ENCODE measurements around the gene TRMU.

Gene TRMU

DNA sequence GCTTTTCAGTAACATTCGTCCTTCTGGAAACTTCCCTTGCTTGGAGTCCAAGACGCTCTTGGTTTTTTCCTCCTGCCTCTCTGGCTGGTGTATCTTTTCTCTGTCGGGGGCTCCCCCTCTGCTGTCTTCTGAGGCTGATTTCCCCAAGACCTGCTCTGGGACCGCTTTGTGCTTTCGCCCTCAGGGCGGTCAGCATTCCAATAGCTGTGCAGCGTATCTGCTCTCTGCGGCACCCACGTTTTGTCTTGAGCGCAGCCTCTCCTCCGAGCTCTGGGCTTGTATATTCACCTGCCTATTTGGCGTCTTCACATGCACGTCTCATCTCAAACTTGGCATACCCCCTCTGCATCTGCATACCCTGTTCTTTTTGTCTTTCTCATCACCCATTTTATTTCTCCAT lies 36.4 kb upstream of the TRMU start:
- in situ Hi-C loops (cut with MboI; ENCODE audit: low sequenced_read_pairs) = no loop called here

DNA sequence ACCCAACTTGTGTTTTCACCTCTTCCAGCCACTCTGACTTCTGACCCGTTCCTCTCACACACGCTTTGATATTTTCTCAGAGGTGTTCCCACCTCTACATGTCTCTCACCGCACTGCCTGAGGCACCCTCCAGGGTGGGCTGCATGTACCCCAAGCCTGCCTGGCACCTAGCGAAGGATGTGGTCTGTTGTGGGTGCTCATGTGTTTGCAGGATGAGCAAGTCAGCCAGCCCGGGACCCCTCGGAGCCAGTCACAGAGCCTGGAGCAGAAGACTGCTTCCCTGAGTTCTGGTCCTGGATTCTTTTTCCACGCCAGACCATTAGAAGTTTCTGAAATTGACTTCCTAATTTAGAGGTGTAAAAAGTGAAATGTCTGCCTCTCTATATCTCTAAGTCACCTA lies 35.0 kb upstream of the TRMU start:
- in situ Hi-C loops (cut with MboI; ENCODE audit: low sequenced_read_pairs) = no loop called here

DNA sequence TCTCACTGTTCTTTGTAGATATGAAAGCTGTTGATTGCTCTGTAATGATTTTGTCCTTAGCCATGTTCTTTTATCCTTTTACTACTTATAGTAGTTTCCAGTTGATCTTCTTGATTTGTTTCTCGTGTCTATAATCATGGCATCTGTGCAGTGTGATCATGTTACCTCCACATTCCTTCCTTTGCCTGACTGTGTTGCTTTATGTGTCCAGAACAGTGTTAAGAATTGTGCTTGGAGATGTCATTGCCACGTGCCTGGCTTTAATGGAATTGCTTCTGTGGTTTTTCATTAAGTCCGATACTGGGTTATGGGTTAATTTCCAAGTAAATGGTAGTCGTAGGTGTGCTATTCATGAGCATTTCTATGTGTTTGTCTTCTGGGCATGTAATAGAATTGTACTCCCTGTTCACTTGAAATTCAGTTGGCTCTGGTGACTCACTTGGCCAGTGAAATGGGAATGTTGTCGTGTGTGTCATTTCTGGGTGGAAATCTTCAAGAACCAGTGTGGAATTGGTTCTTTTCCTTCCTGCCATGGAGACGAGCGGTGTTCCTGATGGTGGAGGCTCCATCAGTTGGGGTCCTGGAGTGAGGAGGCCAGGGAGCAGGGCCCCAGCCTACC lies 32.1 kb upstream of the TRMU start:
- in situ Hi-C loops (cut with MboI; ENCODE audit: low sequenced_read_pairs) = no loop called here

DNA sequence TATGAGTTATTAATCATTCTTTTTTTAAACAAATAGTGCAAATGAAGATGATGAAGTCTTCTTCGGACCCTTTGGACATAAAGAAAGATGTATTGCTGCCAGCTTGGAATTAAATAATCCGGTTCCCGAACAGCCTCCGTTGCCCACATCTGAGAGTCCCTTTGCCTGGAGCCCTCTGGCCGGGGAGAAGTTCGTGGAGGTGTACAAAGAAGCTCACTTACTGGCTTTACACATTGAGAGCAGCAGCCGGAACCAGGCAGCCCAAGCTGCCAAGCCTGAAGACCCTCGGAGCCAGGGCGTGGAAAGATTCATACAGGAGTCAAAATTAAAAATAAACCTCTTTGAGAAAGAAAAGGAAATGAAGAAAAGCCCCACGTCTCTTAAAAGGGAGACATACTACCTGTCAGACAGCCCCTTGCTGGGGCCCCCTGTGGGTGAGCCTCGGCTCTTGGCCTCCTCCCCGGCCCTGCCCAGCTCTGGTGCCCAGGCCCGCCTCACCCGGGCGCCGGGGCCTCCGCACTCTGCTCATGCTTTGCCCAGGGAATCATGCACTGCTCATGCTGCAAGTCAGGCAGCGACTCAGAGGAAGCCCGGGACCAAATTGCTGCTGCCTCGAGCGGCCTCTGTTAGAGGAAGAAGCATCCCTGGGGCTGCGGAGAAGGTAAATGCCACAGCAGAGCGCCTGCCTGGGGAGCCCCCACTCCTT lies 27.1 kb upstream of the TRMU start:
- in situ Hi-C loops (cut with MboI; ENCODE audit: low sequenced_read_pairs) = no loop called here

DNA sequence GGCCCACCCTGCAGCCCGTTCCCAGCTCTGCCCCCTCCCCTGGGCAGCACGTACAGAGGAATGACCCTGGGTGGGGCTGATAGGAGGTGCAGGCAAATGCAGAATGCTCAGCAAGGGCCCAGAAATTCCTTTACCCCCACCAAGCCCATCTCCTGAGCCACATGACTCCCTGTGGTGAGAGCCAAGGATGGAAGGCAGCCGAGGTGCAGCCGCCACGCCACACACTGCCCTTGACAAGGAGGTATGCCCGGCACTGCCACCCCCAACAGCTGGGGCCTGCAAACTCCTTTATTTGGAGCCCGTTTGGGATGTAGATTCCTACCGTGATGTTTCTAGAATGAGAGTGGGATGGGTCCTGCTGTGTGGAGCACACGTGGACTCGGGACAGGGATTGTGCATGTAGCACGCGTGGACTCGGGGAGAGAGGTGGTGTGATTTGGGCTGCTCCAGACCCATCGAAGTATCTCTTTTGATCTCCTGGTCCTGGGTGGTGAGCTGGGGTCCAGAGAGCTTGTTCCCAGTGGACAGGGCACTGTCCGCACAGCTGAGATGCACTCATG lies 25.9 kb upstream of the TRMU start:
- in situ Hi-C loops (cut with MboI; ENCODE audit: low sequenced_read_pairs) = loop anchor here (5.0 to 10.0 kb wide), 2 partner anchors 187 to 305 kb away; no protein-coding TSS in a partner anchor

DNA sequence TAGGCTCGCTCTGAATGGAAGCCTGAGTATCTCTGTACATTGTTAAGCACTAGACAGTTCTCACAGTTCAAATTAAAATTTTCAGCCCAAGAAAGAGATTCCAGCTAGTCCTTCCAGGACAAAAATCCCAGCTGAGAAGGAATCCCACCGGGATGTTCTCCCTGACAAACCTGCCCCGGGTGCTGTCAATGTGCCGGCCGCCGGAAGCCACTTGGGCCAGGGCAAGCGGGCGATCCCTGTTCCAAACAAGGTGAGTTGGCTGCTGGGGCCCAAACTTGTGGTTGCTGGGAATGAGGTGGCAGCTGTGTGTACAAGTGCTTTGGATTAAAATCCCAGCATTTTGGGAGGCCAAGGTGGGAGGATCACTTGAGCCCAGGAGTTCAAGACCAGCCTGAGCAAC lies 23.5 kb upstream of the TRMU start:
- in situ Hi-C loops (cut with MboI; ENCODE audit: low sequenced_read_pairs) = loop anchor here (5.0 to 10.0 kb wide), 2 partner anchors 190 to 307 kb away; no protein-coding TSS in a partner anchor

DNA sequence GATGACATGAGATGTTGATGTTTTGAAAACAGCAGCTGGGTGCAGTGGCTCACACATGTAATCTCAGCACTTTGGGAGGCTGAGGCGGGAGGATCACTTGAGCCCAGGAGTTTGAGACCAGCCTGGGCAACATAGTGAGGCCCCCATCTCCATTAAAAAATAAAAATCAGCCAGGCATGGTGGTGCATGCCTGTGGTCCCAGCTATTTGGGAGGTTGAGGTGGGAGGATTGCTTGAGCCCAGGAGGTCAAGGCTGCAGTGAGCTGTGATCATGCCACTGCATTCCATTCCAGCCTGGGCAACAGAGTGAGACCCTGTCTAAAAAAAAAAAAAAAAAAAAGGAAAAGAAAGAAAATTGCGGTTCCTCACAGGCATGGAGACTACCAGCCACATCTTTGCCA lies 22.7 kb upstream of the TRMU start:
- in situ Hi-C loops (cut with MboI; ENCODE audit: low sequenced_read_pairs) = loop anchor here (5.0 to 10.0 kb wide), 2 partner anchors 191 to 308 kb away; no protein-coding TSS in a partner anchor

DNA sequence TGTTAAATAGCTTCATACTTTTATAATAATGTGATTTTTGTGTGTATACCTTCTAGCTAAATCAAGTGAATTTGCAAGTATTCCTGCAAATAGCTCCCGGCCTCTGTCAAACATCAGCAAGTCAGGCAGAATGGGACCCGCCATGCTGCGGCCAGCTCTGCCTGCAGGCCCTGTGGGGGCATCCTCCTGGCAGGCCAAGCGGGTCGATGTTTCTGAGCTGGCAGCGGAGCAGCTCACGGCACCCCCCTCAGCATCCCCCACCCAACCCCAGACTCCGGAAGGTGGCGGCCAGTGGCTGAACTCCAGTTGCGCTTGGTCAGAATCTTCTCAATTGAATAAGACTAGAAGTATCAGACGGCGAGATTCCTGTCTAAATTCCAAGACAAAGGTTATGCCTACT lies 19.5 kb upstream of the TRMU start:
- in situ Hi-C loops (cut with MboI; ENCODE audit: low sequenced_read_pairs) = loop anchor here (10.0 kb wide), 1 partner anchor 311 kb away; no protein-coding TSS in a partner anchor

DNA sequence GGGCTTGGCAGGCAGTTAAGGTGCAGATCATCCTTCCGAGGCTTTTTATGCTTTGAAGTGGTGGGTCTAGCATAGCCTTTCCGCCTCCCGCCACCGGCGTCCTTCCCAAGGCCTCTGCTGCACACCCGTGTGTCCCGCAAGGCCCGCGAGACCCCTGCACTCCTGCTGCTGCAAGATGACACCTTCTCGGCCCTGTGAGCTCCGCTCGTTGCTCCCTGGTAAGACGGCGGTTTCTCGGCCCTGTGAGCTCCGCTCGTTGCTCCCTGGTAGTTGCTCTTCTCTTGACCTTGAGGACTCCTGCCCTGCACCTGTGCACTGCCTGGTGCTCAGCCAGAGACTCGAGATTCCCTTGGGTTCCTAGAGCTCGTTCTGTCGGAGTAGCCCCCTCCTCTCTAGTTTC lies 17.9 kb upstream of the TRMU start:
- in situ Hi-C loops (cut with MboI; ENCODE audit: low sequenced_read_pairs) = loop anchor here (10.0 kb wide), 1 partner anchor 313 kb away; no protein-coding TSS in a partner anchor

DNA sequence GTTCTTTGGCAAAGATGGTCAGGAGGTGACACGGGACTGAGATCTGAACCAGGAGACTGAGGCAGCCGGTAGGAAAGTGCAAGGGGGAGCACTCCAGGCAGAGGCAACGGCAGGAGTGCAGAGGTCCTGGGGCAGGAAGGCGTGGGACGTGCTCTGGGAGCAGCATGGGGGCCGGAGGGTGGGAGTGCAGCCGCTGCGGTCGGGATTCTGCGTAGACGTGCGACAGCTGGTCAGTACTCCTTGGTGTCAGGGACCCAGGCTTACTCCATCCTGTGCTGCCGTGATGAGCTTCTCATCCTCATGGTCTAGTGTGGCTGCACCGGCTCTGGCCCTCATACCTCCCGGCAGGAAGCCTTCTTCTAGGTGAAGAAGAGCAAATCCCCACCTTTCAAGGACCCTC lies 16.9 kb upstream of the TRMU start:
- in situ Hi-C loops (cut with MboI; ENCODE audit: low sequenced_read_pairs) = loop anchor here (10.0 kb wide), 1 partner anchor 314 kb away; no protein-coding TSS in a partner anchor

DNA sequence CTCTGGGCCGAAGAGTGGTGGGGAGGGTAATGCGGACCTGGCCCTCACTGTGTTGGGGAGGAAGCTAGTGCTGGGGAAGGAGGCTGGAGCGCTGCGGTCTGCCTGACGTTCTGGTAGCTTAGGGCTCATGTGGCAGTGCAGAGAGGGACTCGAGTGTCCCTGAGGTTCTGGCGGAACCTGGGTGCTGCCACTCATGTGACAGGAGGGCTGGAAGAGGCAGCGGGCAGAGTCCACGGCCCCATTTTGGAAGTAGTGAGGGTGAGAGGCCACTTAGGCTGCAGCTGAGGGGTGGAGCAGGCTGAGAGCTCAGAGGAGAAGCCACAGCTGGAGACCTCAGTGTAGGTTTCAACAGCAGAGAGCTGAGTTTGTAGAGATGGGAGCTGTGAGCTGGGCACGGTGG lies 16.2 kb upstream of the TRMU start:
- in situ Hi-C loops (cut with MboI; ENCODE audit: low sequenced_read_pairs) = loop anchor here (10.0 kb wide), 1 partner anchor 315 kb away; no protein-coding TSS in a partner anchor

DNA sequence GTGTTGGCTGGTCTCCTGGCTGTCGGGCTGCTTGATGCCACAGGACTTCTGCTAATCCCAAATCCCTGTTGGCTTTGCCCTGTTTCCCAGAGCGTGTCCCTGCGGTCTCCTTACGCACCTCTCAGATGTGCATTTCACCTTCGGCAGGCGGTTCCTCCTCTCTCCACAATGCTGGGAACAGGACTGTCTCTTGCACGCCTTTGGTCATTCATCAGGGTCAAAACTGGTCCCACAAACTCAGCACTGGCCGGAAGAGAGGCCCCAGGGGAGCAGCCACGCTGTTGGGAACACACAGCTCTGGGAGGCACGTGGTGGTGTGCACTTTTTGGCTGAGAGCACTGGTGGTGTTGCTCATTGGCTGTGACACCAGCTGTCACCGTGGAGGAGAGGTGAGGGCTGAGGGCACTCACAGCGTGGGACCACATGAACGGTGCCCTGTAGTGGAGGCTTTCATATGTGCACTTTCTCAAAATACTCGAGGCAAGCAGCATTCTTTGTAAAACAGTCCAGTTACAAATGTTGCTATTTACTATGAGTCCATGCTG lies 15.3 kb upstream of the TRMU start:
- in situ Hi-C loops (cut with MboI; ENCODE audit: low sequenced_read_pairs) = no loop called here

DNA sequence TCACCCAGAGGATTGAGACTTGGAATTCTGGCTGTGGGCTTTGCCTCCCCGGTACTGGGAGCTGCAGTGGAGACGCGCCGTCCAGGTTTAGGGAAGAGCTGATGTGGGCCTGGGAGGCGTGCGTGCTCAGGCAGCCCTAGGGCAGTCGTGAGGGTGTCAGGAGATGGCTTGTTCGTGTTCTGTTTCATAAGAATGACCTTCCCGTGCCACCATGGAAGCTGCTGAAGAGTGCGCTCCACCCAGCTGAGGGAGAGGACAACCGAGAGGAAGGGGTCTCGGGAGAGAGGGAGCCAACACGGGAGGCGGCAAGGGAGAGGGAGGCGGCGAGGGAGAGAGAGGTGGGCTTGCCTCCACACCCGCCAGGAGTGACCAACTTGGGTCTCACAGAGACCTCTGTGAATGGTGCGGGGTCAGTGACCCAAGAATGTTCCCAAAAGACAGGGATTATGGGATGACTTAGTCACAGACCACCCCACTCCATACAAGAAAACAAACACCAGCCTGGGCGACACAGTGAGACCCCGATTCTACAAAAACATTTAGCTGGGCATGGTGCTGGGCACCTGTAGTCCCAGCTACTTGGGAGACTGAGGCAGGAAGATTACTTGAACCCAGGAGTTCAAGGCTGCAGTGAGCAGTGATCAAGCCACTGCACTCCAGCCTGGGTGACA lies 14.7 kb upstream of the TRMU start:
- in situ Hi-C loops (cut with MboI; ENCODE audit: low sequenced_read_pairs) = no loop called here

DNA sequence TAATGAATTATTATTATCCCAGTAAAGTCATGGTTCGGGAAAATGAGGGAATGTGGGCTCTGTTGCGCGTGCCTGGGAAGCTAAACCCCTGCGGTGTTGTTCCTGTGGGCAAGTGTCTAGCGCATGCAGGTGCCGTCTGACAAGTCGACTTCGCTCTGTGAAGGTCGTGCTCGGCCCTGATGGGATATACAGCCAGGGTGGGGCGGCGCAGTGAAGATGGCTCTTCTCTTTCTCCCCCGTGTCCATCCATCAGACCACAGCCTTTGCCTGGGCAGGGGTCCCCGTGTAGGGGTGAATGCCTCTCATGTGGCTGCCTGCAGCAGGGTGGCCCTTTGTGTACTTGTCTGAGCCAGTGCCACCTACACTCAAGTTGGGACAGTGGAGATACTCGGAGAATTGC lies 12.8 kb upstream of the TRMU start:
- in situ Hi-C loops (cut with MboI; ENCODE audit: low sequenced_read_pairs) = no loop called here

DNA sequence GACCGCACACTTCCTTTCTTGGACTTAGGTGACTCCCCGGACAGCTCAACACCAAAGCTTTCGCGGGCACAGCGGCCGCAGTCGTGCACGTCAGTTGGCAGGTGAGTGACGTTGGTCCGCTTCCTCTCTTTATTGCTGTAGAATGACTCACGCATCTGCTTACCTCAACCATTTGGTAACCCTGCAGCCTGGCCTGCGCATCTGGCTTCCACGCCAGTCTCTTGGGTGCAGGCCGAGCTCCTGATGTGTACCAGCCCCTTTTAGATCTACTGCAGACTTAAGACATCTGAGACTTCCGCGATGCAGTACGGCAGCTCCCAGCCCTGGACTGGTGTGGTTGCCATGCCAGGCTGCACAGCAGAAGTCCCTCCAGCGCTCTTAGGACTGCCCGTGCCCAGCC lies 12.4 kb upstream of the TRMU start:
- in situ Hi-C loops (cut with MboI; ENCODE audit: low sequenced_read_pairs) = no loop called here

DNA sequence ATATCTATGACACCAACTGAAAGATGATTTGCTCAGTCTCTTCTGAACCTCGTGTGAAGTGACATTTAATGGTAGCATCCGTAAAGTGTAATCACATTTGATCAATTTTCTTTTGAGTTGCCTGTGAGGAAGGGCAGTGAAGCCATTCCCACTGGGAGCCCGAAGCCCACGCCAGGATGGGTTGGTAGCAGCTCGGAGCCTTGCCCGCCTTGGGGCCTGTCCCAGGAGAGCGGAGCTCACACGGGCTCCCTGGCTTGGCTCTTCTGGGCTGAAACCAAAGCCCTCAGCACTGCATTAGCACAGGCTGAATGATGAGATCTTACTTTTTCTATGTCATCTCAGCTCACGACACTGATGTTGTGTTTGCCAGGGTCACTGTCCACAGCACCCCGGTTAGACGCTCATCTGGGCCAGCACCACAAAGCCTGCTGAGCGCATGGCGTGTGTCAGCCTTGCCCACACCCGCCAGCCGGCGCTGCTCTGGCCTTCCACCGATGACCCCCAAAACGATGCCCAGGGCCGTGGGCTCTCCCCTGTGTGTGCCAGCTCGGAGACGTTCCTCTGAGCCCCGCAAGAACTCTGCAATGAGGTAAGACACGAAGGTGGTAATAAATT lies 9.3 kb upstream of the TRMU start:
- in situ Hi-C loops (cut with MboI; ENCODE audit: low sequenced_read_pairs) = no loop called here

DNA sequence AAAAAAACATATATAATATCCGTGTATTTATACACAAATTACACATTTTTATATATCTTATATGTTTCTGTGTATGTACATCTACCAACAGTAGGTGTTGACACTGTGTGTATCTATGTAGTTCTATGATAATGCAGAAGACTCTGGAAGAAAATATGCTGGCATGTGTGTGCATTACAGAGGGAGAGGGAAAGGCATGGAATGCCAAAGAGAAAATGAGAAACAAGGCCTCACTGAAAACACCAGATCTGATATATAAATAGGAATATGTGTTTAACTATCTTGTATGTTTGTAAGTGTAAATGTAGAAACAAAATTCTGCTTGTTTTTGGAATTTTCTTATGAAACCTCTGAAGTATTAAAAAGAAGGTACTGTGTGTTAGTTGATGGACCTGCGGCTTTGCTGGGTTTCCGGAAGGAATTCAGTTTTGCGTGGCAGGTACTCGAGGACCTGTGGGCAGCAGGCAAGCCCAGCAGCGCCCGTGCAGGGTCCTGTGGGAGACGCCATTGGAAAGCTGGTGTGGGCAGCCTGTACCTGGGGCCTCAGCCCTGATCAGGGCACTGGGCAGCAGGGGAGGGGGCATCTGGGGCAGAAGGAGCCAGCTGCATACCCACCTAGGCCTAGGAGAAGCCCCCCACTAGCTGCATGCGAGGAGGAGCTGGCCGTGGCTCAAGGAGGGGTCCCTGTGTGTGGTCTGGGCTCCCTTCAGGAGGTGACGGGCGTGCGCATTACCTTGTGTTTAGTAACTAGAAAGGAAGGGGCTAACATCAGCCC lies 7.6 kb upstream of the TRMU start:
- in situ Hi-C loops (cut with MboI; ENCODE audit: low sequenced_read_pairs) = no loop called here

DNA sequence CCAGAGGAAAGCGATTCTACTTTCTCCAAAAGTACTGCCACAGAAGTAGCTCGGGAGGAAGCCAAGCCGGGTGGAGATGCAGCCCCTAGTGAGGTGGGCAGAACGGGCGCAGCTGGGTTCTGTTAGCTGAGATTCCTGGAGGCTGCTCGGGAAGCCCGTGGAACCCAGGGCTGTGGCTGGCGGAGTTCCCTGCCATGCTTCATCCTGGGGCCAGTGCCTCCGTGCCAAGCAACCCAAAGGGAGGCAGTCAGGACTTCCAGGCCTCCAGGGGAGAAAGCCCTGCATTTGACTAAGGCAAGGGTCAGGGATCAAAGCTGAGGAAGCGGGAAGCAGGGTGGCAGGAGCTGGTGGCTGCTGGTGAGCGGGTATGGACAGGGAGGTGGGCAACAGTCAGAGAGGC lies 6.7 kb upstream of the TRMU start:
- in situ Hi-C loops (cut with MboI; ENCODE audit: low sequenced_read_pairs) = no loop called here

DNA sequence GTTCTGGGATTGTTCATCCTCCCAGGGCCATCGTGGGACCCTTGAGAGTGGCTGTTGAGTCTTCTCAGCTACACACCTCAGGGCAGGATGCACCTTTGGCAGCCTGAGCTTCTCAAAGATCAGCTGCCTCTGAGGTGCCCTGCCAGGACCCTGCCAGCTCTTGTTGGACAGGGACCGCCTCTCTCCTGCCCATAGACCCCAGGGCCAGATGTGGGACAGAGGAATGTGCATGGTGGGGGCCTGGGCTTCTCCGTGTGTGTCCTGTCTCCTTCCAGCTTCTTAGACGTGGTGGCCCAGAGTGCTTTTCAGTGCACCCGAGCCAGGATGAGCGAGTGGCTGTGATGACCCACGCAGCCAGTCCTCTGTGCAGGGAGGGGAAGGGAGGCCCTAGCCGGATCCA lies 5.9 kb upstream of the TRMU start:
- in situ Hi-C loops (cut with MboI; ENCODE audit: low sequenced_read_pairs) = no loop called here

DNA sequence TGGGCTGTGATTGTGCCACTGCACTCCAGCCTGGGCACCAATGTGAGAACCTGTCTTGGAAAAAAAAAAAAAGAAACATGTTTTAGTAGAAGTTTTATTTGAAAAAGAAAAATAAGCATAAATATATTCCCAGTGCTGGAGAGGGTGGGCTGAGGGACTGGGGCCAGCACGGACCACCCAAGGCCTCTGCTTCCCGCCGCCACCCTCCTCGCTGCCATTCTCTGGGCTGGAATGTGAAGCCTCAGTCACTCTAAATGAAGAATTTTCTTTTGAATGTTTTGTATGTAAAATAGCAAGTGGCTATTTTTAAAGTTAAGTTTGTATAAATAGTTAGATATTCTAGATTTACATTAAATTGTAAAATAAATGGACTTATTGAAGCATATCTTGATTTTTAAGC lies 5.1 kb upstream of the TRMU start:
- in situ Hi-C loops (cut with MboI; ENCODE audit: low sequenced_read_pairs) = no loop called here

All from HL-60/S4 (cell line).